ENCODE results near the gene CD300C.

The CD300C gene

DNA sequence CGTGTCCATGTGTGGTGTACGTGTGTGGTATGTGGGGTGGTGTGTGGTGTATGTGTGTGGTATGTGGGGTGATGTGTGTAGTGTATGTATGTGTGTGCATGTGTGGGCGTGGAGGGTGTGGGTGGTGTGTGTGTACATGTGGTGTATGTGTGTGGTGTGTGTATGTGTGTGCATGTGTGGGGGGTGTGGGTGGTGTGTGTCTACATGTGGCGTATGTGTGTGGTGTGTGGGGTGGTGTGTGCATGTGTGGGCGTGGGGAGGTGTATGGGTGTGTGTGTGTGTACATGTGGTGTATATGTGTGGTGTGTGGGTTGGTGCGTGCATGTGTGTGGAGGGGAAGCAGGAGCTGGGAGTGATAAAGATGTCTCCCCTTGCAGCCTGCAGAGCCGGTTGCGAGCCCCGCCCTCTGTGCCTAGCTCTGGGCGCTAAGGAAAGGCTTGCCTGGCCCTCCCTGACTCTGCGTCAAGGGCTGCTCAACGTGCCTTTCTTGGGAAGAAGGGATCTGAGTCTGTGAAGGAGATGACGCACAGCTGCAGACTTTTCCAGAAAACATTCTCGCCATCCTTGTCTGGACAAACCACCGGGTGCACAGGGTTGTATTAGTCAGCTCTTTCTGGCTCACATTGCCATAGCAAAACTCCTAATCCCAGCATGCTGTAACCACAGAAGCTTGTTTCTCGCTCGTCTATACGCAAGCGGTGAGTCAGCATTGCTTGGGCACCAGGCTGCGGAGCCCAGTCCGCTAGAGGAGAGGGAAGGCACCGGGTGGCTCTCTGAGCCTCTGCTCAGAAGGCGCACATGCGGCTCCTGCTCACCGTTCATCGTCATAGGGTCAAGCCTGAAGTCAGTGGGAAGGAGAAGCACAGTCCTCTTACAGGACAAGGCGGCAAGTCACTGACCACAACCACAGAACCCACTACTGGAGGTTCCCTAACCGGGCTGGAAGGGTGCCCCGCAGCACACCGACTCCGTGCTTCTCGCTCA is 23.4 kb upstream of the CD300C start:
- TF ChIP-seq, protein P1, sequence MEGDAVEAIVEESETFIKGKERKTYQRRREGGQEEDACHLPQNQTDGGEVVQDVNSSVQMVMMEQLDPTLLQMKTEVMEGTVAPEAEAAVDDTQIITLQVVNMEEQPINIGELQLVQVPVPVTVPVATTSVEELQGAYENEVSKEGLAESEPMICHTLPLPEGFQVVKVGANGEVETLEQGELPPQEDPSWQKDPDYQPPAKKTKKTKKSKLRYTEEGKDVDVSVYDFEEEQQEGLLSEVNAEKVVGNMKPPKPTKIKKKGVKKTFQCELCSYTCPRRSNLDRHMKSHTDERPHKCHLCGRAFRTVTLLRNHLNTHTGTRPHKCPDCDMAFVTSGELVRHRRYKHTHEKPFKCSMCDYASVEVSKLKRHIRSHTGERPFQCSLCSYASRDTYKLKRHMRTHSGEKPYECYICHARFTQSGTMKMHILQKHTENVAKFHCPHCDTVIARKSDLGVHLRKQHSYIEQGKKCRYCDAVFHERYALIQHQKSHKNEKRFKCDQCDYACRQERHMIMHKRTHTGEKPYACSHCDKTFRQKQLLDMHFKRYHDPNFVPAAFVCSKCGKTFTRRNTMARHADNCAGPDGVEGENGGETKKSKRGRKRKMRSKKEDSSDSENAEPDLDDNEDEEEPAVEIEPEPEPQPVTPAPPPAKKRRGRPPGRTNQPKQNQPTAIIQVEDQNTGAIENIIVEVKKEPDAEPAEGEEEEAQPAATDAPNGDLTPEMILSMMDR (IDR thresholded peaks at IDR 0.05; ENCODE audit: control insufficient read depth, extremely low read depth, insufficient read depth) = no peak
- no peak for DNase-seq (ENCODE audit: low read depth)
- no peak overlapping the region for H3K4me3 ChIP-seq (ENCODE audit: low read depth, low read length)

DNA sequence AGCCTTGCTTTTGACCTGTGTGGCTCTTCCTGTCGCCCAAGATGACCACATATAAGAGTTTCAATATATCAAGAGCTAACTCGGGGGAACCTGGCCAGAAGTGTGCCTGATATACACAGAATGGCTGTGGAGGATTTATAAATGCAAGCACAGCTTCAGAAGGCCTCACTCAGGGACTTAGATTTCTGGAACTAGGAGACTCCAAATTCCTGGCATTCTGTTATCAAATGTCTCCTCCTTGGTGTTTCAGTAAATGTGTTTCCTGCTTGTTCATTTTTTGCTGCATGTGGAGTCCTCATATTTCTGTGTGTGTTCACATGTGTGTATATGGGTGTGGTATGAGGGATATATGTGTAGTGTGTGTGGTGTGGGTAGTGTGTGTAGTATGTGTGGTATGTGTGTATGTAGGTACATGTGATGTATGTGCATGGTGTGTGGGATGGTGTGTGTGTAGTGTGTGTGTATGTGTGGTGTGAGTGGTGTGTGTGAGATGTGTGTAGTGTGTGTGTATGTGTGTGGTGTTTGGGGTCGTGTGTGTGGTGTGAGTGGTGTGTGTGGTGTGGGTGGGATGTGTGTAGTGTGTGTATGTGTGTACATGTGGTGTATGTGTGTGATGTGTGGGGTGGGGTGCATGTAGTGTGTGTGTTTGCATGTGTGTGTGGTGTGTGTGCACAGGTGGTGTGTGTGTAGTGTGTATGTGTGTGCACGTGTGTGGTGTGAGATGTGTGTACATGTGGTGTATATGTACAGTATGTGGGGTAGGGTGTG is 22.4 kb upstream of the CD300C start:
- TF ChIP-seq, protein P1 (IDR thresholded peaks at IDR 0.05; ENCODE audit: control insufficient read depth, extremely low read depth, insufficient read depth) = no peak
- no peak overlapping the region for H3K4me3 ChIP-seq (ENCODE audit: low read depth, low read length)
- DNase-seq (ENCODE audit: low read depth) = no peak

DNA sequence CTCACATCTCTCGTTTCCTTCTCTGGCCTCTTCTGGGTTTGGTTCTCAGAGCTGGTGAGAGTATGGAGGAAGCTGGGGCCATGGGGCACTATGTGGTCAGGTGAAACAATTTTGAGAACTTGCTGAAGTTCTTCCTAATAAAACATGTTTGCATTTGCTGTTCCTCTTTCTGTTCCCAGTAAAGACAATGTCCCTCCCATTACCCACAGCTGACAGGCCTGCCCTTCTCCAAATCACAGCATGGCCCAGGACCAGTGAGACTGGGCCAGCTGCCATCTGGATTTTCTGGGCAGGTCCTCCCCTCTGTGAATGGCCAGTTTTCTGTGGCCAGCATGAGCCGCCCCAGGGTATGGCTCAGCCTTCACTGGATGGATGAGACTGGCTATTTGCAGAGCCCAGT is 21.5 kb upstream of the CD300C start, which contains the start of gene CD300H:
CD300H (minus strand) TSS at position 113 of the 400 bp plus-strand sequence.
- TF ChIP-seq, protein P1 (IDR thresholded peaks at IDR 0.05; ENCODE audit: control insufficient read depth, extremely low read depth, insufficient read depth) = no peak
- DNase-seq (ENCODE audit: low read depth) = no peak

DNA sequence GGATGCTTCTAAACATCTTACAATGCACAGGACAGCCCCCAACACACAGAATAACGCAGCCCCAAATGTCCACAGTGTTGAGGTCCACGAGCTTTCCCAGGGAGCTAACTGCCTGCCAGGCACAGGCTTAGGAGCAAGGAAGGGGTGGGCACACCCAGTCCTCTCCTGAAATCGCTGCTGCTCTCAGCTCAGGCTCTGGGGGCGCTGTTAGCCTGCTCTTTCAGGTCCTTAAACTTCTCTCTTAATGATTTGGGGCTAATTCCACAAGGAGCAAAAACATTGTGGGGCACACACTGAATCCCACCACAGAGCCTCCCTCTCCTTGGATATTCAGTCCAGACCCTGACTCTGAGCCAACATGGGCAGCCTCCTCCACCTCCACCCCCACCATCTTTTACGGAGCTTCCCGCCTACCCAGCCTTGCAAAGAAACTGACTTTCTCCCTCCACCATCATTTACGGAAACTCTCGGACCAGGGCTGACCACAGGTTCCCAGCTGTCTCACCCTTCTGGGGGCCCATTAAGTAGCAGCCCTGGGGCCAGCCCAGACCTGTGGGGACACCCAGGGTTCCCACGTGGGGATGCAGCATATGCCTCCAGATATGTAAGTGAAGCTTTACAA is 20.3 kb upstream of the CD300C start:
- TF ChIP-seq, protein P1 (IDR thresholded peaks at IDR 0.05; ENCODE audit: control insufficient read depth, extremely low read depth, insufficient read depth) = peak; percentile 59
- H3K4me3 ChIP-seq (ENCODE audit: low read depth, low read length) = no peak overlapping the region
- DNase-seq (ENCODE audit: low read depth) = no peak

More for the DNA sequence above, 21.5 kb upstream of the CD300C start, which contains the start of gene CD300H:
- H3K4me3 ChIP-seq (ENCODE audit: low read depth, low read length) = no peak within 1 kb of the TSS

DNA sequence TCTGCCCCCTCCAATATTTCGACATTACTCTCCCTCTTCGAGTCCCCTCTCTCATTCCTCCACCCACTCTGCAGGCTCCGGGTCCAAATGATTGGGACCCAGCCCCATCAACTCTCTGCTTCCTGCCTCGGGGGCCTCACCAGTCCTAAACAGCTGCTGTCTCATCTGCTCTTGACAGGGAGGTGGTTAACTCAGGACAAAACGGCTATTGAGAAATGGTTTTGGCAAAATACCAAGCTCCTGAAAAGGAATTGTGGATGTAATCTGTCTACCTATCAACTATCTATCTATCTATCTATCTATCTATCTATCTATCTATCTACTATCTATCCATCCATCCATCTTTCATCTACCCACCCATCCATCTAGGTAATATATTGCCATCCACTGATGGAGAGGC is 19.2 kb upstream of the CD300C start:
- DNase-seq (ENCODE audit: low read depth) = no peak
- TF ChIP-seq, protein P1 (IDR thresholded peaks at IDR 0.05; ENCODE audit: control insufficient read depth, extremely low read depth, insufficient read depth) = no peak
- no peak overlapping the region for H3K4me3 ChIP-seq (ENCODE audit: low read depth, low read length)

DNA sequence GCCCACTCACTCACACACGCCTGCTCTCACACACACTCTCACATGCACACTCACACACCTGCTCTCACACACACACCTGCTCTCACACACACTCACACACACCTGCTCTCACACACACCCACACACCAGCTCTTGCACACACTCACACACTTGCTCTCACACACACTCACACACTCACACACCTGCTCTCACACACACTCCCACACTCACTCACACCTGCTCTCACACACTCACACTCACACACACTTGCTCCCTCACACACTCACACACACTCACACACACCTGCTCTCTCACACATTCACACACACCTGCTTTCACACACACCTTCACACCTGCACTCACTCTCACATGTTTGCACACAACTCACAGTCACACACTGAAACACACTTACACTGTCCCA is 17.4 kb upstream of the CD300C start:
- TF ChIP-seq, protein P1 (IDR thresholded peaks at IDR 0.05; ENCODE audit: control insufficient read depth, extremely low read depth, insufficient read depth) = no peak
- DNase-seq (ENCODE audit: low read depth) = no peak
- H3K4me3 ChIP-seq (ENCODE audit: low read depth, low read length) = no peak overlapping the region

Measured in LNCaP clone FGC (cell line).